ENCODE data around the gene RYR2.

DNA sequence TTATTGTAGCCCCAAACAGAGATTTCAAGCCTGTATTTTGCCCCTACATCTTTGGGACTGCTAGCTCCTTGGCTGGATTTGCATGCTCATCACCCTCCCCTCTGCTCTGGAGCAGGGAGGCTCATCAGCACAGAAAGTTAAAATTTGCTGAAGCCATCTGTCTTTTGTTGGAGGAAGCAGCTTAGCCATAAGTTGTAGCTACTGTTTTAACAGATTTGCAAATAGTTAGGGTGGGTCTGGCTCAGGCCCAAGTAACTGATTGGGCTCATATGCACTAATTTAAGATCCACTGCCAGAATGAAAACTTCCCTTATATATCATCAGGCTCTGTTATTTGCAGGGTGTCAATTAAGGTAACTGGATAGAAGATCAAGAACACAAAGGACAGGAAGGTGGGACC, 541.8 kb downstream of the RYR2 start:
- TF ChIP-seq CTCF (IDR thresholded peaks at IDR 0.05) (no peak), POLR2A (IDR thresholded peaks at IDR 0.05) (no peak)

Measured in heart left ventricle (tissue), 13 donors.